ENCODE measurements around the gene ZC3H14.

DNA sequence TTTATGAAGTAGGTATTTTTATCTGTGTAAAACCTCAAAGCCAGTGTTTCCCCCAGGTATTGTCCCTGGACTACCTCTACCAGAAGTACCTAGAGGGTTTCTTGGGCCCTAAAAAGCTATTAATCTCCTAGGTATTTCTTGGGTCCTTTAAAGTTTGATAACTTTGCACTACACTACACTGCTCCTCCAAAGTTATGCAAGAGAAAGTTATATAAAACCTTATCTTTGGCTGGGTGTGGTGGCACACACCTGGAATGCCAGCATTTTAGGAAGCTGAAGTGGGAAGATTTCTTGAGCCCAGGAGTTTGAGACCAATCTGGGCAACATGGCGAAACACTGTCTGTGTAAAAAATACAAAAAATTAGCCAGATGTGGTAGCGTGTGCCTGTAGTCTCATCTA, 42.9 kb upstream of the ZC3H14 start:
- no peak for TF ChIP-seq CTCF (IDR thresholded peaks at IDR 0.05; ENCODE audit: low read length)
- no peak for TF ChIP-seq EZH2 (IDR thresholded peaks at IDR 0.05; ENCODE audit: borderline replicate concordance, low read length)

Measured in OCI-LY1 (cell line).